PFSK-1 (cell line): Measurements from ENCODE around the gene SMIM21.

ENCODE experiments used
- FOXP2 ChIP-seq: optimal IDR thresholded peaks from 2 replicates; pipeline ENCODE3; 2011; ENCODE audit warnings: borderline replicate concordance, control low read depth, inconsistent platforms; ENCODE audit not compliant: insufficient read depth; ENCODE audit errors: extremely low read length, extremely low read depth
- POLR2AphosphoS5 ChIP-seq: IDR thresholded peaks from 2 replicates; pipeline ENCODE4 v1.6.1; 2012; ENCODE audit warnings: low read depth, mild to moderate bottlenecking, control low read depth, low read length, moderate library complexity
- SIN3A ChIP-seq: IDR thresholded peaks from 2 replicates; pipeline ENCODE4 v1.6.1; 2012; ENCODE audit warnings: mild to moderate bottlenecking, low read length, moderate library complexity, borderline replicate concordance; ENCODE audit not compliant: insufficient read depth
- TAF1 ChIP-seq: IDR thresholded peaks from 2 replicates; pipeline ENCODE4 v1.6.1; 2012; ENCODE audit warnings: low read length, control low read depth, borderline replicate concordance; ENCODE audit not compliant: insufficient read depth
- TF ChIP-seq, protein P1 (sequence below), 2 experiments: IDR thresholded peaks; 2 replicates each; pipeline versions ENCODE4 v1.6.1 to v1.8.0; 2011 to 2012; ENCODE audit warnings: low read depth in 2 of 2, low read length in 2 of 2, control low read depth in 1 of 2, inconsistent platforms in 1 of 2, mild to moderate bottlenecking in 1 of 2, moderate library complexity in 1 of 2; ENCODE audit not compliant: insufficient read depth in 1 of 2

DNA sequence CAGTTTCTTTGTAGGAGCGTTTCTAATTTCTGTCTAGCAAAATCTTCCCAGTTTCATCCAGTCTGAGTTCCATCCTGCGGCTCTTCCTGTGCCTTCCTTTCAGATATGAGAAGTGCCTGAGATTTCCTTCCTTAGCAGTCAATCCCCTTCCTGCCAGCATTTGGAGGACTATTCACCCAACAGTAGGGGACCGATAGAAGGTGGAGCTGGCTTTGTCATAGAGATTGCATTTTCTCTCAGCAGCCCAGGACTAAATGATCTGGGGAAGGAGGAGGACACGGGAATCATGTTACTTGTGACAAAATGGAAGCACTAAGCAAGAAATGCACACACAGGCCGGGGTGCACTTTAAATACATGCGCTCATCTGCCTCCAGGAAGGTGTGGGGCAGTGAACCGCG lies 5.6 kb upstream of the SMIM21 start:
- TF ChIP-seq TAF1, result no peak
- no peak for TF ChIP-seq POLR2AphosphoS5
- TF ChIP-seq, protein P1, sequence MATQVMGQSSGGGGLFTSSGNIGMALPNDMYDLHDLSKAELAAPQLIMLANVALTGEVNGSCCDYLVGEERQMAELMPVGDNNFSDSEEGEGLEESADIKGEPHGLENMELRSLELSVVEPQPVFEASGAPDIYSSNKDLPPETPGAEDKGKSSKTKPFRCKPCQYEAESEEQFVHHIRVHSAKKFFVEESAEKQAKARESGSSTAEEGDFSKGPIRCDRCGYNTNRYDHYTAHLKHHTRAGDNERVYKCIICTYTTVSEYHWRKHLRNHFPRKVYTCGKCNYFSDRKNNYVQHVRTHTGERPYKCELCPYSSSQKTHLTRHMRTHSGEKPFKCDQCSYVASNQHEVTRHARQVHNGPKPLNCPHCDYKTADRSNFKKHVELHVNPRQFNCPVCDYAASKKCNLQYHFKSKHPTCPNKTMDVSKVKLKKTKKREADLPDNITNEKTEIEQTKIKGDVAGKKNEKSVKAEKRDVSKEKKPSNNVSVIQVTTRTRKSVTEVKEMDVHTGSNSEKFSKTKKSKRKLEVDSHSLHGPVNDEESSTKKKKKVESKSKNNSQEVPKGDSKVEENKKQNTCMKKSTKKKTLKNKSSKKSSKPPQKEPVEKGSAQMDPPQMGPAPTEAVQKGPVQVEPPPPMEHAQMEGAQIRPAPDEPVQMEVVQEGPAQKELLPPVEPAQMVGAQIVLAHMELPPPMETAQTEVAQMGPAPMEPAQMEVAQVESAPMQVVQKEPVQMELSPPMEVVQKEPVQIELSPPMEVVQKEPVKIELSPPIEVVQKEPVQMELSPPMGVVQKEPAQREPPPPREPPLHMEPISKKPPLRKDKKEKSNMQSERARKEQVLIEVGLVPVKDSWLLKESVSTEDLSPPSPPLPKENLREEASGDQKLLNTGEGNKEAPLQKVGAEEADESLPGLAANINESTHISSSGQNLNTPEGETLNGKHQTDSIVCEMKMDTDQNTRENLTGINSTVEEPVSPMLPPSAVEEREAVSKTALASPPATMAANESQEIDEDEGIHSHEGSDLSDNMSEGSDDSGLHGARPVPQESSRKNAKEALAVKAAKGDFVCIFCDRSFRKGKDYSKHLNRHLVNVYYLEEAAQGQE (IDR thresholded peaks at IDR 0.05; ENCODE audit: insufficient read depth in 1 of 2, low read depth in 2 of 2, low read length in 2 of 2), result no peak
- TF ChIP-seq SIN3A, result no peak
- TF ChIP-seq FOXP2, result no peak
